Fibroblast of the aortic adventitia (primary cell): Measurements from ENCODE around the gene KLF7. TPM values are rescaled to one million over a fixed set of nuclear protein-coding genes. Genes with fewer than 3 reads are reported as not detected.
A peak's percentile ranks its signal among the peaks of the same experiment; 100 is the strongest.

Experiments
- DNase-seq: peaks from one replicate; pipeline ENCODE4 v3.0.0-alpha.2; 2010; ENCODE audit warnings: low read depth
- H3K4me3 ChIP-seq: 2 replicates; pipeline ENCODE4 v1.5.1; 2011; ENCODE audit warnings: low read depth, mild to moderate bottlenecking, control low read depth, low read length, moderate library complexity
- CTCF ChIP-seq: IDR thresholded peaks from 2 replicates; pipeline ENCODE4 v1.5.1; 2011; ENCODE audit warnings: mild to moderate bottlenecking, low read length, control low read depth, inconsistent platforms; ENCODE audit not compliant: insufficient read depth
- total RNA-seq: library from RNA; depleted of rRNA; stranded (reverse); fragments of >200 nt; gene quantifications from 2 replicates; pipeline ENCODE4 v1.2.3, GENCODE V29; 2012; ENCODE audit warnings: low replicate concordance

KLF7 gene
- total RNA-seq: 12.3 and 38.5 TPM in 2 replicates

- DNase-seq: peak; percentile 51
- H3K4me3 ChIP-seq: peak within 1 kb of the TSS; percentile 77
- TF ChIP-seq CTCF: no peak
These were observed at the start of gene KLF7 for GRCh38 chr2:207165121-207166038. Gene KLF7 (minus strand): TSS chr2:207165948. CDS start chr2:207165568, 380 bp downstream.

- DNase-seq: no peak
- no peak overlapping the region for H3K4me3 ChIP-seq
- TF ChIP-seq CTCF: no peak
These were observed 49.6 kb upstream of the KLF7 start for GRCh38 chr2:207215308-207215707.

GRCh38 chr2:207214446-207214845, 48.7 kb upstream of the KLF7 start:
- TF ChIP-seq CTCF: no peak
- no peak overlapping the region for H3K4me3 ChIP-seq
- DNase-seq: no peak

GRCh38 chr2:207206011-207206410, 40.3 kb upstream of the KLF7 start:
- TF ChIP-seq CTCF: no peak

GRCh38 chr2:207205173-207205957, 39.6 kb upstream of the KLF7 start:
- TF ChIP-seq CTCF: no peak
- no peak for DNase-seq
- H3K4me3 ChIP-seq: no peak overlapping the region

More at GRCh38 chr2:207206011-207206410, 40.3 kb upstream of the KLF7 start:
- no peak for DNase-seq
- H3K4me3 ChIP-seq: no peak overlapping the region

- no peak for DNase-seq
- H3K4me3 ChIP-seq: no peak overlapping the region
- TF ChIP-seq CTCF: no peak
These were observed 37.3 kb upstream of the KLF7 start for GRCh38 chr2:207203056-207203455.
